ENCODE results near the gene CMA1.

CMA1 gene

GRCh38 chr14:24465805-24466204, 42.3 kb downstream of the CMA1 start:
- no peak for DNase-seq

- no peak for DNase-seq
Observed at GRCh38 chr14:24465368-24465767, 42.7 kb downstream of the CMA1 start.

- DNase-seq: no peak
Observed at GRCh38 chr14:24463884-24464785, 43.9 kb downstream of the CMA1 start.

- no peak for DNase-seq
Observed at GRCh38 chr14:24463017-24463883, 44.8 kb downstream of the CMA1 start.

- DNase-seq: no peak
Observed at GRCh38 chr14:24461336-24461735, 46.7 kb downstream of the CMA1 start.

- no peak for DNase-seq
Observed at GRCh38 chr14:24459331-24459730, 48.7 kb downstream of the CMA1 start.

- no peak for DNase-seq
Observed at GRCh38 chr14:24458736-24459135, 49.3 kb downstream of the CMA1 start.

- DNase-seq: no peak
Observed at GRCh38 chr14:24456980-24457379, 51.1 kb downstream of the CMA1 start.
